ENCODE data around the gene TFCP2.

- TF ChIP-seq TAF1 (IDR thresholded peaks at IDR 0.05; ENCODE audit: borderline replicate concordance, low read depth, low read length) (no peak), POLR2A (IDR thresholded peaks at IDR 0.05; ENCODE audit: low read depth, low read length) (no peak)
Observed at GRCh38 chr12:51118706-51119105, 54.2 kb downstream of the TFCP2 start.
